ENCODE data around the gene COL28A1.

The COL28A1 gene

GRCh38 chr7:7323352-7323751 lies 212.3 kb downstream of the COL28A1 start:
- no peak for DNase-seq

- DNase-seq, result no peak
These were observed 214.0 kb downstream of the COL28A1 start for GRCh38 chr7:7321681-7322080.

- no peak for DNase-seq
These were observed 217.1 kb downstream of the COL28A1 start for GRCh38 chr7:7318601-7319000.

GRCh38 chr7:7317850-7318249 lies 217.8 kb downstream of the COL28A1 start:
- no peak for DNase-seq

GRCh38 chr7:7315851-7316250 lies 219.8 kb downstream of the COL28A1 start:
- DNase-seq, result no peak

- no peak for DNase-seq
These were observed 223.3 kb downstream of the COL28A1 start for GRCh38 chr7:7312323-7312722.

GRCh38 chr7:7311001-7311400 lies 224.7 kb downstream of the COL28A1 start:
- no peak for DNase-seq

- DNase-seq, result no peak
These were observed 226.5 kb downstream of the COL28A1 start for GRCh38 chr7:7309203-7309602.
